Stimulated activated CD4-positive, alpha-beta T cell treated with anti-CD3 and anti-CD28 coated beads, Interleukin-2, amount 100 ng/mL, for 48 hours (primary cell): ENCODE results near the gene ADGRL1.
A peak's percentile ranks its signal among the peaks of the same experiment; 100 is the strongest.
"Not testable (repeated sequence)": the region's sequence is repeated elsewhere in the genome, so short reads cannot be mapped to it uniquely, and the experiment has no call there.

Experiments
- DNase-seq, 2 donors: peaks; one replicate each; pipeline ENCODE4 v3.0.0-alpha.2; 2020

ADGRL1 gene

GRCh38 chr19:14217886-14218285 is 11.9 kb upstream of the ADGRL1 start:
- not testable (repeated sequence) for DNase-seq

- no peak for DNase-seq
These were observed 8.6 kb upstream of the ADGRL1 start for GRCh38 chr19:14214580-14214979.

GRCh38 chr19:14210182-14210581 is 4.2 kb upstream of the ADGRL1 start:
- not testable (repeated sequence) for DNase-seq

GRCh38 chr19:14209401-14209800 is 3.4 kb upstream of the ADGRL1 start:
- not testable (repeated sequence) for DNase-seq

GRCh38 chr19:14208496-14208895 is 2.5 kb upstream of the ADGRL1 start:
- not testable (repeated sequence) for DNase-seq

GRCh38 chr19:14207796-14208195 is 1.8 kb upstream of the ADGRL1 start:
- DNase-seq = not testable (repeated sequence)

GRCh38 chr19:14206737-14207726 is 1.1 kb upstream of the ADGRL1 start:
- DNase-seq = peak; percentile 75 to 77

GRCh38 chr19:14206308-14206707 is 339 bp upstream of the ADGRL1 start:
- not testable (repeated sequence) for DNase-seq

GRCh38 chr19:14204676-14205451 is 1.1 kb downstream of the ADGRL1 start:
- DNase-seq = not testable (repeated sequence)

GRCh38 chr19:14204219-14204618 is 1.8 kb downstream of the ADGRL1 start:
- not testable (repeated sequence) for DNase-seq

- DNase-seq = not testable (repeated sequence)
These were observed 2.2 kb downstream of the ADGRL1 start for GRCh38 chr19:14203788-14204187.

GRCh38 chr19:14203177-14203576 is 2.8 kb downstream of the ADGRL1 start:
- DNase-seq = no peak

- not testable (repeated sequence) for DNase-seq
These were observed 4.5 kb downstream of the ADGRL1 start for GRCh38 chr19:14201481-14201880.

GRCh38 chr19:14200147-14200841 is 5.7 kb downstream of the ADGRL1 start:
- peak; percentile 53 to 57 for DNase-seq

GRCh38 chr19:14198384-14199376 is 7.3 kb downstream of the ADGRL1 start:
- no peak for DNase-seq

- no peak for DNase-seq
These were observed 8.1 kb downstream of the ADGRL1 start for GRCh38 chr19:14197882-14198281.

GRCh38 chr19:14197288-14197687 is 8.7 kb downstream of the ADGRL1 start:
- DNase-seq = not testable (repeated sequence)

GRCh38 chr19:14196105-14196504 is 9.9 kb downstream of the ADGRL1 start:
- peak; percentile 81 for DNase-seq

GRCh38 chr19:14195216-14195615 is 10.8 kb downstream of the ADGRL1 start:
- not testable (repeated sequence) for DNase-seq

- no peak for DNase-seq
These were observed 16.6 kb downstream of the ADGRL1 start for GRCh38 chr19:14189415-14189814.

GRCh38 chr19:14188086-14188485 is 17.9 kb downstream of the ADGRL1 start:
- DNase-seq = not testable (repeated sequence)

GRCh38 chr19:14187561-14187960 is 18.4 kb downstream of the ADGRL1 start:
- DNase-seq = no peak
